SK-N-SH (cell line): ENCODE data around the gene COL9A3. TPM values are rescaled to one million over a fixed set of nuclear protein-coding genes. Genes with fewer than 3 reads are reported as not detected.
A peak's percentile ranks its signal among the peaks of the same experiment; 100 is the strongest.

ENCODE experiments used
- CTCF ChIA-PET: fragments of 300-600, 350-600 bp; formaldehyde crosslinking; extraction: SDS; loops from one replicate; lab custom pipeline; 2021; lab: Yijun Ruan, JAX
- POLR2A ChIA-PET: fragments of 350-600 bp; sonication (Branson Sonifier 250); formaldehyde crosslinking; extraction: SDS; loops from one replicate; lab custom pipeline; 2020; ENCODE audit warnings: antibody characterized with exemption, inconsistent platforms; lab: Yijun Ruan, JAX
- DNase-seq: peaks from one replicate; pipeline ENCODE4 v3.0.0; 2012
- H2AFZ ChIP-seq: fragments of 200-600 bp; sonication (generic); 2 replicates; pipeline ENCODE4 v1.8.1; 2016; ENCODE audit warnings: antibody characterized with exemption, mild to moderate bottlenecking, low read depth
- H3F3A ChIP-seq: fragments of 200-600 bp; sonication (generic); replicated peaks from 2 replicates; pipeline ENCODE3; 2016; ENCODE audit warnings: antibody characterized with exemption, mild to moderate bottlenecking; ENCODE audit not compliant: insufficient read depth
- H3K27ac ChIP-seq, 2 experiments: fragments of 200-500 bp in 1 of 2; fragments of 200-600 bp in 1 of 2; sonication (Bioruptor generic) in 1 of 2; sonication (generic), shearing (Covaris generic) in 1 of 2; 2 replicates each; pipeline versions ENCODE4 v1.5.1 to v1.6.1; 2014 to 2016; ENCODE audit warnings: low read depth in 2 of 2, inconsistent platforms in 1 of 2, low read length in 1 of 2, mild to moderate bottlenecking in 1 of 2, mixed read lengths in 1 of 2
- H3K27me3 ChIP-seq: fragments of 200-600 bp; sonication (generic), shearing (Covaris generic); 2 replicates; pipeline ENCODE4 v1.6.1; 2016; ENCODE audit warnings: mixed run types; ENCODE audit not compliant: insufficient read depth
- H3K36me3 ChIP-seq, 2 experiments: fragments of 200-500 bp in 1 of 2; fragments of 200-600 bp in 1 of 2; sonication (Bioruptor generic) in 1 of 2; sonication (generic) in 1 of 2; replicated peaks in 1 of 2; 2 replicates each; pipeline versions ENCODE3 to v1.5.1; 2014 to 2016; ENCODE audit warnings: low read length in 1 of 2, mild to moderate bottlenecking in 1 of 2; ENCODE audit not compliant: insufficient read depth in 2 of 2, control insufficient read depth in 1 of 2
- H3K4me1 ChIP-seq, 2 experiments: fragments of 200-500 bp in 1 of 2; fragments of 200-600 bp in 1 of 2; sonication (Bioruptor generic) in 1 of 2; sonication (generic), shearing (Covaris generic) in 1 of 2; 2 replicates each; pipeline versions ENCODE4 v1.5.1 to v1.6.1; 2014 to 2016; ENCODE audit warnings: low read depth in 1 of 2, low read length in 1 of 2, mixed run types in 1 of 2; ENCODE audit not compliant: insufficient read depth in 2 of 2, control insufficient read depth in 1 of 2
- H3K4me2 ChIP-seq: fragments of 200-600 bp; sonication (generic), shearing (Covaris generic); 2 replicates; pipeline ENCODE4 v1.6.1; 2017; ENCODE audit warnings: mixed run types
- H3K4me3 ChIP-seq, 2 experiments: fragments of 200-500 bp in 1 of 2; fragments of 200-600 bp in 1 of 2; sonication (Bioruptor generic) in 1 of 2; sonication (generic), shearing (Covaris generic) in 1 of 2; 2 replicates each; pipeline versions ENCODE4 v1.5.1 to v1.8.1; 2014 to 2016; ENCODE audit warnings: low read depth in 2 of 2, inconsistent platforms in 1 of 2, low read length in 1 of 2, mild to moderate bottlenecking in 1 of 2, mixed read lengths in 1 of 2, moderate library complexity in 1 of 2
- H3K79me2 ChIP-seq: fragments of 200-600 bp; sonication (generic); 2 replicates; pipeline ENCODE4 v1.8.1; 2017; ENCODE audit warnings: mild to moderate bottlenecking; ENCODE audit not compliant: insufficient read depth
- H3K9ac ChIP-seq: fragments of 200-600 bp; sonication (generic); 2 replicates; pipeline ENCODE4 v1.6.1; 2017; ENCODE audit warnings: mixed run types
- H3K9me2 ChIP-seq: fragments of 200-600 bp; sonication (generic); 2 replicates; pipeline ENCODE4 v1.6.1; 2017; ENCODE audit warnings: mixed run types
- H3K9me3 ChIP-seq: fragments of 200-600 bp; sonication (generic); 2 replicates; pipeline ENCODE4 v1.6.1; 2017; ENCODE audit warnings: mixed run types, mild to moderate bottlenecking, moderate library complexity
- H4K20me1 ChIP-seq: fragments of 200-600 bp; sonication (generic); 2 replicates; pipeline ENCODE4 v1.6.1; 2017; ENCODE audit warnings: mild to moderate bottlenecking, mixed run types; ENCODE audit not compliant: insufficient read depth
- ELF1 ChIP-seq: IDR thresholded peaks from 2 replicates; pipeline ENCODE4 v1.4.0; 2012
- FOSL2 ChIP-seq: IDR thresholded peaks from 2 replicates; pipeline ENCODE4 v1.4.0; 2012; ENCODE audit warnings: low read depth, mild to moderate bottlenecking, moderate library complexity, borderline replicate concordance
- GABPA ChIP-seq: IDR thresholded peaks from 2 replicates; pipeline ENCODE4 v1.4.0; 2012; ENCODE audit warnings: low read depth, mild to moderate bottlenecking
- JUND ChIP-seq: IDR thresholded peaks from 2 replicates; pipeline ENCODE4 v1.4.0; 2012
- NFIC ChIP-seq: IDR thresholded peaks from 2 replicates; pipeline ENCODE4 v1.4.0; 2012; ENCODE audit warnings: borderline replicate concordance
- NRF1 ChIP-seq: IDR thresholded peaks from 2 replicates; pipeline ENCODE4 v1.6.1; 2012; ENCODE audit warnings: low read depth, mild to moderate bottlenecking, low read length
- POLR2AphosphoS5 ChIP-seq: IDR thresholded peaks from 2 replicates; pipeline ENCODE4 v1.6.1; 2012; ENCODE audit warnings: low read depth, low read length
- RXRA ChIP-seq: IDR thresholded peaks from 2 replicates; pipeline ENCODE4 v1.4.0; 2012; ENCODE audit warnings: low read depth, mild to moderate bottlenecking, borderline replicate concordance
- SMC3 ChIP-seq: IDR thresholded peaks from 2 replicates; pipeline ENCODE4 v1.6.1; 2012; ENCODE audit warnings: low read depth, low read length, improper control_type of control experiment
- ZBTB33 ChIP-seq: IDR thresholded peaks from 2 replicates; pipeline ENCODE4 v1.4.0; 2012; ENCODE audit warnings: low read depth, borderline replicate concordance
- WGBS: methylation state at CpG from one replicate; pipeline ENCODE4 v1.1.6; 2017; ENCODE audit warnings: low lambda C conversion rate; 5-methylcytosine and 5-hydroxymethylcytosine counted together
- polyA plus RNA-seq, 3 experiments: library from polyadenylated mRNA; depleted of rRNA; stranded (reverse); fragments of >200 nt; gene quantifications; 2 replicates each; pipeline ENCODE4 v1.2.3, GENCODE V29; 2012
- TF ChIP-seq, protein P1 (sequence below): IDR thresholded peaks from 2 replicates; pipeline ENCODE4 v1.4.0; 2012; ENCODE audit warnings: low read depth

The COL9A3 gene
- polyA plus RNA-seq, 1 of the 3 experiments (the other 2 are of a cell fraction): 2.5 TPM

GRCh38 chr20:62768234-62768546 is 48.7 kb upstream of the COL9A3 start:
- DNase-seq: no peak

DNA sequence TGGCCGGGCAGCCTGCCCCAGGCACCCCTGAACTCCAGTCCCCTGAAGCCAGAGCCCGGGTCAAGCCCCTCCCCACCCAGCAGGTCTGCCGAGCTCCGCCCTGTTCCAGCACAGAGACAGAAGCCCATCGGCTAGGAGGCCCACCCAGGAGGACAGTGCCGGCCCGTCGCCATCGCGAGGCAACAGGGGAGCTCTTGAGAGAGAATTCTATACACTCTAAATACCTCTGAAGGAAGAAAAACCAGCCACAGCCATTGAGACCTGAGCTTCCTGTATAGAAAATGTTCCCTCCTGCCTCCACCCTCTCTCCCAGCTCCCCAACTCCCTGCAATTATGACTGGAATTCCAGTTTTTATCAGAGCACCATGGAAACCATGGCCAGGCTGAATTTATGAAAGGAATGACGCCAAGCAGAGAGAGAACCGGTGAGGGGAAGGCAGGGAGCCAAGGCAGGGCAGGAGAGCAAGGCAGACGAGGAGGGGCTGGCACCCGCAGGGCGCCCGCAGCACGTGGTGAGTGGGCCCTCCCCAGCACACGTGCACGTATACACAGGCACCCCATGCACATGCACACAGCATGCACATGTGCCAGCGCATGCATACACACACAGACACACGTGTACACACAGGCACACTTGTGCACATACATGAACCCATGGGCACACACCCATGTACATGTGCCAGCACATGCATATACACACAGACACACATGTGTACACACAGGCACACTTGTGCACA is 48.1 kb upstream of the COL9A3 start:
- H3K27ac ChIP-seq: peak overlapping the region in 1 of 2 experiments; percentile 31; a peak in 1 of 4 replicates
- H2AFZ ChIP-seq: no peak overlapping the region
- H3K4me2 ChIP-seq: 0 out of 2 replicates have a peak overlapping the region, but pooled peaks have one; percentile 19
- no peaks in the 10 kb centered on the region for H3K9me2 ChIP-seq
- TF ChIP-seq POLR2AphosphoS5: no peak
- H3F3A ChIP-seq: no peaks in the 10 kb centered on the region
- H3K79me2 ChIP-seq: no peaks in the 10 kb centered on the region
- POLR2A ChIA-PET: interaction anchor here (0.6 kb wide), 1 partner anchor 382 kb away, joined by 3 read pairs; the partner anchor contains the start of gene RPS21
- CTCF ChIA-PET: interaction anchor here (0.6 to 1.2 kb wide), 3 partner anchors 22 to 752 kb away, joined by 3 to 7 read pairs (median 3); no protein-coding TSS in a partner anchor
- H4K20me1 ChIP-seq: no peaks in the 10 kb centered on the region
- H3K9me3 ChIP-seq: no peaks in the 10 kb centered on the region
- DNase-seq: no peak
- H3K4me3 ChIP-seq: no peak overlapping the region
- no peaks in the 10 kb centered on the region for H3K27me3 ChIP-seq
- no peak overlapping the region for H3K9ac ChIP-seq
- H3K36me3 ChIP-seq: no peaks in the 10 kb centered on the region
- WGBS: 56% methylated on average over 8 of the region's 21 CpGs
- H3K4me1 ChIP-seq: peaks cover 0 to 21% of the 10 kb centered on the region in 2 experiments; a peak in 2 of 4 replicates

More at GRCh38 chr20:62768234-62768546, 48.7 kb upstream of the COL9A3 start:
- TF ChIP-seq ZBTB33 (no peak), FOSL2 (no peak), NFIC (no peak), SMC3 (no peak), NRF1 (no peak), ELF1 (no peak), GABPA (no peak), JUND (no peak), RXRA (no peak)
- TF ChIP-seq, protein P1, sequence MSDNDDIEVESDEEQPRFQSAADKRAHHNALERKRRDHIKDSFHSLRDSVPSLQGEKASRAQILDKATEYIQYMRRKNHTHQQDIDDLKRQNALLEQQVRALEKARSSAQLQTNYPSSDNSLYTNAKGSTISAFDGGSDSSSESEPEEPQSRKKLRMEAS: no peak
- Histone ChIP-seq H3K9me2 (no peaks in the 10 kb centered on the region), H3K4me3 (no peak overlapping the region), H3F3A (no peaks in the 10 kb centered on the region), H4K20me1 (no peaks in the 10 kb centered on the region), H3K27me3 (no peaks in the 10 kb centered on the region), H3K9ac (no peak overlapping the region), H3K27ac (peak overlapping the region in 1 of 2 experiments; percentile 31; a peak in 1 of 4 replicates), H3K9me3 (no peaks in the 10 kb centered on the region), H3K4me2 (0 out of 2 replicates have a peak overlapping the region, but pooled peaks have one; percentile 19), H2AFZ (no peak overlapping the region), H3K79me2 (no peaks in the 10 kb centered on the region), H3K4me1 (peaks cover 0 to 21% of the 10 kb centered on the region in 2 experiments; a peak in 2 of 4 replicates), H3K36me3 (no peaks in the 10 kb centered on the region)
- ChIA-PET POLR2A (interaction anchor here (0.6 kb wide), 1 partner anchor 381 kb away, joined by 3 read pairs; the partner anchor contains the start of gene RPS21), CTCF (interaction anchor here (0.6 to 1.2 kb wide), 3 partner anchors 23 to 753 kb away, joined by 3 to 7 read pairs (median 3); no protein-coding TSS in a partner anchor)
- 84% methylated on average over 8 of the region's 8 CpGs for WGBS
